HepG2 (cell line): Measurements from ENCODE around the gene CATSPERB. TPM values are rescaled to one million over a fixed set of nuclear protein-coding genes. Genes with fewer than 3 reads are reported as not detected.

ENCODE experiments used
- AHR ChIP-seq: IDR thresholded peaks from 2 replicates; pipeline ENCODE4 v1.6.1; 2018; ENCODE audit warnings: missing genetic modification reagents, missing compliant biosample characterization
- ATF3 ChIP-seq: sonication (generic); formaldehyde crosslinking; IDR thresholded peaks from 2 replicates; pipeline ENCODE4 v1.4.0; 2020; ENCODE audit warnings: missing genetic modification reagents
- CEBPG ChIP-seq: IDR thresholded peaks from 2 replicates; pipeline ENCODE4 v1.6.1; 2016
- DMAP1 ChIP-seq: IDR thresholded peaks from 2 replicates; pipeline ENCODE4 v1.6.1; 2016
- DPF2 ChIP-seq: sonication (generic); formaldehyde crosslinking; IDR thresholded peaks from 2 replicates; pipeline ENCODE4 v1.4.0; 2020; ENCODE audit warnings: mild to moderate bottlenecking, low read depth, missing genetic modification reagents, borderline replicate concordance
- ESRRA ChIP-seq: sonication (generic); formaldehyde crosslinking; IDR thresholded peaks from 2 replicates; pipeline ENCODE4 v1.5.1; 2020; ENCODE audit warnings: mild to moderate bottlenecking, low read depth, missing genetic modification reagents
- ETV5 ChIP-seq: IDR thresholded peaks from 2 replicates; pipeline ENCODE4 v1.6.1; 2018; ENCODE audit warnings: missing biosample characterization, missing genetic modification reagents, inconsistent platforms, borderline replicate concordance
- HDAC2 ChIP-seq: sonication (generic); formaldehyde crosslinking; IDR thresholded peaks from 2 replicates; pipeline ENCODE4 v1.4.0; 2020; ENCODE audit warnings: missing genetic modification reagents
- HMGA1 ChIP-seq: sonication (generic); formaldehyde crosslinking; conservative IDR thresholded peaks from 2 replicates; pipeline ENCODE4 v1.4.0; 2020; ENCODE audit warnings: missing genetic modification reagents
- HNRNPH1 ChIP-seq: fragments of 200-400 bp; formaldehyde crosslinking; optimal IDR thresholded peaks from 2 replicates; pipeline ENCODE3; 2017; ENCODE audit warnings: mild to moderate bottlenecking, low read depth, low read length
- IKZF5 ChIP-seq: IDR thresholded peaks from 2 replicates; pipeline ENCODE4 v1.6.1; 2018; ENCODE audit warnings: missing genetic modification reagents, mild to moderate bottlenecking, missing compliant biosample characterization
- IRF2 ChIP-seq: IDR thresholded peaks from 2 replicates; pipeline ENCODE4 v1.6.1; 2018; ENCODE audit warnings: missing genetic modification reagents, missing compliant biosample characterization
- NCOA2 ChIP-seq: sonication (generic); formaldehyde crosslinking; IDR thresholded peaks from 2 replicates; pipeline ENCODE4 v1.8.0; 2022; ENCODE audit warnings: inconsistent platforms
- NFKB2 ChIP-seq: sonication (generic); formaldehyde crosslinking; IDR thresholded peaks from 2 replicates; pipeline ENCODE4 v1.4.0; 2020; ENCODE audit warnings: missing genetic modification reagents, borderline replicate concordance
- NR2F1 ChIP-seq, 2 experiments: fragments of 450-650 bp in 1 of 2; formaldehyde crosslinking in 1 of 2; IDR thresholded peaks; 2 replicates each; pipeline versions ENCODE4 v1.5.0 to v1.6.1; 2016 to 2020; ENCODE audit warnings: mild to moderate bottlenecking in 1 of 2, missing compliant biosample characterization in 1 of 2, missing genetic modification reagents in 1 of 2, moderate library complexity in 1 of 2
- PHF5A ChIP-seq: IDR thresholded peaks from one replicate; pipeline ENCODE4 v1.6.1; 2018; ENCODE audit warnings: low read depth, missing genetic modification reagents; ENCODE audit not compliant: unreplicated experiment
- RFX3 ChIP-seq: IDR thresholded peaks from 2 replicates; pipeline ENCODE4 v1.6.1; 2016; ENCODE audit warnings: missing biosample characterization, missing genetic modification reagents
- SNRNP70 ChIP-seq: fragments of 200-400 bp; formaldehyde crosslinking; IDR thresholded peaks from 2 replicates; pipeline ENCODE4 v1.6.1; 2017; ENCODE audit warnings: mild to moderate bottlenecking, low read depth, low read length, moderate library complexity
- ZFP1 ChIP-seq: IDR thresholded peaks from 2 replicates; pipeline ENCODE4 v1.6.1; 2016
- ZKSCAN5 ChIP-seq: sonication (generic); formaldehyde crosslinking; IDR thresholded peaks from 2 replicates; pipeline ENCODE4 v1.5.1; 2020; ENCODE audit warnings: mild to moderate bottlenecking, missing genetic modification reagents
- ZMAT3 ChIP-seq: sonication (generic); formaldehyde crosslinking; conservative IDR thresholded peaks from 2 replicates; pipeline ENCODE4 v1.7.0; 2021; ENCODE audit warnings: missing genetic modification reagents
- ZNF253 ChIP-seq: sonication (generic); formaldehyde crosslinking; IDR thresholded peaks from 2 replicates; pipeline ENCODE4 v1.8.0; 2022; ENCODE audit warnings: mild to moderate bottlenecking, missing genetic modification reagents, borderline replicate concordance
- ZNF350 ChIP-seq: sonication (generic); formaldehyde crosslinking; IDR thresholded peaks from 2 replicates; pipeline ENCODE4 v1.4.0; 2020; ENCODE audit warnings: mild to moderate bottlenecking, low read depth, missing genetic modification reagents, borderline replicate concordance
- ZNF382 ChIP-seq: sonication (generic); formaldehyde crosslinking; IDR thresholded peaks from 2 replicates; pipeline ENCODE4 v1.5.0; 2020; ENCODE audit warnings: missing genetic modification reagents, mild to moderate bottlenecking, borderline replicate concordance
- ZNF644 ChIP-seq: IDR thresholded peaks from 2 replicates; pipeline ENCODE4 v1.6.1; 2016; ENCODE audit warnings: low read depth
- ZNF660 ChIP-seq: sonication (generic); formaldehyde crosslinking; IDR thresholded peaks from 2 replicates; pipeline ENCODE4 v1.5.1; 2020; ENCODE audit warnings: mild to moderate bottlenecking, low read depth, missing genetic modification reagents, borderline replicate concordance
- ZNF709 ChIP-seq: sonication (generic); formaldehyde crosslinking; IDR thresholded peaks from 2 replicates; pipeline ENCODE4 v1.5.0; 2020; ENCODE audit warnings: mild to moderate bottlenecking, missing genetic modification reagents
- polyA plus RNA-seq, 8 experiments: library from polyadenylated mRNA; depleted of rRNA in 3 of 8; stranded (reverse) in 7 of 8; unstranded in 1 of 8; fragments of >200 nt; fragmentation: Illumina TruSeq in 4 of 8; extraction: Trizol in 4 of 8; gene quantifications; 2 replicates each; pipeline versions ENCODE4 v1.2.1 to v1.2.3, GENCODE V29; 2011 to 2016; ENCODE audit warnings: low read depth in 4 of 8, missing spikeins in 1 of 8, mixed read lengths in 1 of 8; ENCODE audit not compliant: insufficient read depth in 1 of 8
- total RNA-seq, 5 experiments: library from RNA; depleted of rRNA; stranded (reverse); fragments of >200 nt; fragmentation: Illumina TruSeq; extraction: Trizol; gene quantifications; 2 replicates each; pipeline ENCODE4 v1.2.3, GENCODE V29; 2016; ENCODE audit warnings: low read depth in 1 of 5
- TF ChIP-seq, protein P1 (sequence below): sonication (generic); formaldehyde crosslinking; IDR thresholded peaks from 2 replicates; pipeline ENCODE4 v1.8.0; 2022; ENCODE audit warnings: missing genetic modification reagents, mild to moderate bottlenecking, inconsistent platforms, borderline replicate concordance
- TF ChIP-seq, protein P2 (sequence below): IDR thresholded peaks from 2 replicates; pipeline ENCODE4 v1.6.1; 2016; ENCODE audit warnings: mild to moderate bottlenecking

CATSPERB gene
- total and polyA plus RNA-seq, 2 of the 13 experiments (the other 11 are each of a cell fraction or from before 2014, with no cell fraction given), result not detected

DNA sequence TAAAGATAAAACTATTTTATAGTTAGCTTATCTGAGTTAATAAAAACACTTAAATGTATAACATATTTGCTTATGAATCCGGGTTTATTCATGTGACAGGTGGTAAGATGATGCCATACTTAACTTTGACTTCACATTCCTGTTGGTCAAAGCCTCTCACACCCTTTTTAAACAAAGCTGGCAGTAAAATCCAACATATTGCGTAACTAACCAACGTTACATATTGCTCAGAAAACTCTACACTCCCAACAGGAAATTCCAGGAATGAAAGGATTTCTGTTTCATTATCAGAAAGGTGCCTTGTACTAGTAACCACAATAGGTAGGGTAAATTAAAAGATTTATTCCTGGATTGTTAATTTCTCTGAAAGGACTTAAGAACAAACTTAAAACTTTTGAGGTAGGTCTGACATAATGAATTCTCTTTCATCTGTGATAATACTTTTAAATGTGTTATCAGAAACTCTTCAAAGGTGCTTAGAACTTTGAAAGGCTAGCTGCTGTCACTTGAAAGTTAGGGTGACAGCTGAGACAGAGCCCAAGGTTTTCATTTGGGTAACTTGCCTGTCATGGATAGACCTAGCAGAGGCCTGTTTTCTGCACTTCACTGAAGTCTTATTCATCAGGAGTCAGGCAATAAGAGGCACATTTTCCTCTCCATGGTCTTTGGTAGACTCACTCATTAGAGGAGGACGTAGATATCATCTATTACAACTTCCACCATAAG lies 23.8 kb upstream of the CATSPERB start (continued):
- 0 out of 2 replicates have a peak, but pooled peaks have one; percentile 31 for TF ChIP-seq HDAC2 (CRISPR knock-in tag)
- TF ChIP-seq NFKB2 (CRISPR knock-in tag), result no peak
- TF ChIP-seq HMGA1 (CRISPR knock-in tag), result no peak
- no peak for TF ChIP-seq ZFP1 (CRISPR knock-in tag)
- no peak for TF ChIP-seq DMAP1 (CRISPR knock-in tag)
- TF ChIP-seq, protein P1, sequence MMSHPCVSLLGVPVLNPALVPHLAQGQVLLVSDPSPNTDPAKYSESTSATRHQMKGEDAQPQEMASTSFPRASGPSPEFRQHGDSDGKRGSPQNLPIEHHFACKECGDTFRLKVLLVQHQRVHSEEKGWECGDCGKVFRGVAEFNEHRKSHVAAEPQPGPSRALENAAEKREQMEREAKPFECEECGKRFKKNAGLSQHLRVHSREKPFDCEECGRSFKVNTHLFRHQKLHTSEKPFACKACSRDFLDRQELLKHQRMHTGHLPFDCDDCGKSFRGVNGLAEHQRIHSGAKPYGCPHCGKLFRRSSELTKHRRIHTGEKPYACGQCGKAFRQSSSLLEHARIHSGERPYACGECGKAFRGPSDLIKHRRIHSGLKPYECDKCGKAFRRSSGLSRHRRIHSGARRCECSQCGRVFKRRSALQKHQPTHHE (CRISPR knock-in tag), result no peak
- no peak for TF ChIP-seq ZNF382 (CRISPR knock-in tag)
- TF ChIP-seq ETV5 (CRISPR knock-in tag), result peak; percentile 26; the same call in 1 of the 2 replicates
- TF ChIP-seq NR2F1 (CRISPR knock-in tag; IDR thresholded peaks at IDR 0.05), result no peak
- TF ChIP-seq DPF2, result no peak
- peak; percentile 66; the same call in 1 of the 2 replicates for TF ChIP-seq ATF3 (CRISPR knock-in tag)
- TF ChIP-seq ZNF660 (CRISPR knock-in tag), result no peak
- TF ChIP-seq ZNF709 (CRISPR knock-in tag), result no peak
- no peak for TF ChIP-seq ZMAT3 (CRISPR knock-in tag)
- no peak for TF ChIP-seq ZNF350
- TF ChIP-seq AHR (CRISPR knock-in tag), result no peak
- peak; percentile 78; the same call in 1 of the 2 replicates for TF ChIP-seq ZNF644
- TF ChIP-seq RFX3 (CRISPR knock-in tag), result no peak
- TF ChIP-seq ZKSCAN5 (CRISPR knock-in tag), result no peak
- peak; percentile 65 for TF ChIP-seq NCOA2 (CRISPR knock-in tag)
- peak; percentile 21; the same call in 1 of the 2 replicates for TF ChIP-seq IRF2
- no peak for TF ChIP-seq ZNF253
- TF ChIP-seq HNRNPH1, result no peak
- TF ChIP-seq CEBPG (CRISPR knock-in tag), result peak; percentile 97
- TF ChIP-seq PHF5A, result no peak
- TF ChIP-seq ESRRA (CRISPR knock-in tag), result no peak
- no peak for TF ChIP-seq SNRNP70
- TF ChIP-seq, protein P2, sequence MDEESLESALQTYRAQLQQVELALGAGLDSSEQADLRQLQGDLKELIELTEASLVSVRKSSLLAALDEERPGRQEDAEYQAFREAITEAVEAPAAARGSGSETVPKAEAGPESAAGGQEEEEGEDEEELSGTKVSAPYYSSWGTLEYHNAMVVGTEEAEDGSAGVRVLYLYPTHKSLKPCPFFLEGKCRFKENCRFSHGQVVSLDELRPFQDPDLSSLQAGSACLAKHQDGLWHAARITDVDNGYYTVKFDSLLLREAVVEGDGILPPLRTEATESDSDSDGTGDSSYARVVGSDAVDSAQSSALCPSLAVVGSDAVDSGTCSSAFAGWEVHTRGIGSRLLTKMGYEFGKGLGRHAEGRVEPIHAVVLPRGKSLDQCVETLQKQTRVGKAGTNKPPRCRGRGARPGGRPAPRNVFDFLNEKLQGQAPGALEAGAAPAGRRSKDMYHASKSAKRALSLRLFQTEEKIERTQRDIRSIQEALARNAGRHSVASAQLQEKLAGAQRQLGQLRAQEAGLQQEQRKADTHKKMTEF (CRISPR knock-in tag), result 0 out of 2 replicates have a peak, but pooled peaks have one; percentile 20
- no peak for TF ChIP-seq IKZF5 (CRISPR knock-in tag)
